Stimulated activated CD8-positive, alpha-beta memory T cell treated with anti-CD3 and anti-CD28 coated beads, Interleukin-15, amount 100 ng/mL, for 48 hours (primary cell): Measurements from ENCODE around the gene URAD.
"Not testable (repeated sequence)": the region's sequence is repeated elsewhere in the genome, so short reads cannot be mapped to it uniquely, and the experiment has no call there.

Source experiments
- DNase-seq, 2 donors: peaks; one replicate each; pipeline ENCODE4 v3.0.0-alpha.2; 2020; ENCODE audit warnings: low read depth in 2 of 2

URAD gene

DNA sequence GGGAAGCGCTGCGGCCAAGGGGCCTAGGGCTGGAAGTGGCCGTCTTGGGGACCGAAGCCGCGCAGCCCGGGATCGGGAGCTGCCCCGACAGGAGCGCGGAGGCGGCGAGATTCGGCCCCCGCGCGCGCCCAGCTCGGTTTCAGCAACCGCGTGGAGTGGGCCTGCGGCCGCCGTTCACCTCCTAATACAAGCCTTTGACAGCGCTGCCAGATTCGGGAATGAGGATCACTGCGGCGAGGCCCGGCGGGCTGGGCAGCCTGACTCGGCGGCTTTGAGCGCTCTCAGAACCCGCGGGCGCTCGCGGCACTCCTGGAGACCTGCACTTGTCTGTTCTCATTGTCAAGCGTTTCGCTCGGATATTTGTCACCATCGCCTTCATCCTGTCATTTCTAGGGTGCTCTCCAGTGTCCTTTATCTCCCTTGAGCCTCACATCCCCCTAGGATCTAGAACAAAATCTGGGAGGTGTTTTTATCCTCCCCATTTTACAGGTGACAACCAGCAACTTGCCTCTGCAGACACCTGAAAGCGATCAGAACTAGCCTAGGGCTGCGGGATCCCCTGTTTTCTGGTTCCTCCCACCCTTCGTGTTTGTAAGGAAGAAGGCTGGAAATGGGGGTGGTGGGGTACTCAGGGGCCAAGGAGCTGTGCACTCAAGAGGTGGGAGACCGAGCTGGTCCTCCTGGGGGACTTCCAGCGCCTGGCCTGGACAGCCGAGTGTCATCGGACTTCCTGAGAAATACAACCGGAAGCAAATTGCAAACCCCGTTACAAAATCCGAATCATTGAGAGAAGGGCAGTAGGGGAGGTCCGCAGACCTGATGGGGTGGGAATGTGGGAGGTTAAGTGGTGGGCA lies 17.9 kb downstream of the URAD start:
- DNase-seq, result no peak

DNA sequence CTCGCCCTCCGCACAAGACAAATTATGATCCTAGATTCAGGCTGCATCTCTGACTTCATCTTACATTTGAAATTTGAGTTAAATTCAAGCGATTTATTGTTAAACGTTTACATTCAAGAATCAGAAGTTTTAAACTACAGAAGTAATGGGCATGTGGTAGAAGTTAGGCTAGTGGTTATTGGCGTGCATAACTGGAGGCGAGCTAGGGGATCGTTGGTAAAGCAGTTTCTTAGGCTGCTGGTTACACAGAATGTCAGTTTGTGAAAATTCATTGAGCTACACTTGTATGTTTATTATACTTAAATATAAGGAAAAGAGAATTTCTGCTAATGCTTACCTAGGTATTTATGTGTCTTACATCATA lies 18.6 kb downstream of the URAD start:
- DNase-seq, result no peak

DNA sequence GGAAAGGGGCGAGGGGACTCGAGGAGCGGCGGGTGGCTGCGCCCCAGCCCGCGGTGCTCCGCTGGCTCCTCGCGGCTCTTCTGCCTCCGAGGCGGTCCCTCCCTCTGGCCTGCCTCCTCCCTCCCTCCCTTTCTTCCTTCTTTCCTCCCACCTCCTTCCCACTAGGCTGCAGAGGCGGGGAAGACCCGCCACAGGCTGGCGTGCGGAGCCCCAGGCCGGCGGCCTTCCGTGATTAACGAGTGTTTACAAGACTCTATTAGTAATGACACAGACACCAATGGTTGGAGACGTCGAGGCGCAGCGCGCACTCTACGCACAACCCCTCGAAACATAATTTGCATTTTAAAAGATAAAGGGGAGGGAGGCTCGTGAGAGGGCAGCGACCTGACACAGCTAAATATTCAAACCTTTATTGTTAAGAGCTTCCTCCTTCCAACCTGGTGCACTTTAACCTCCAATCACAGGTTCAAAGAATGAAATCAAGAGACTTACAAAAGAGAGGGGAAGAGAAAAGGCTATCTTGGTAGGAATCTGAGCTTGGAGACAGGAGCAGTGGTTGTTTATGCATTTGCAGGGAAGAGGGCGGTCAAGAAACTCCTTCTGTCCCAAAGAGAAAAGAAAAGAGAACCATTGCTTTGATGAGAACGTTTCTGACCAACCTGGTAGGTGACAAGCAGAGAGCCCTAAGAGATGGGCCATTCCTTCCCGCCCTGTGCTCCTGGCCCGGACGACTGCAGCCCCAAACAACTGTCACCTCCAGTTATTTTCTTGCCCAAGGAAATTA lies 19.2 kb downstream of the URAD start, which contains the start of gene CDX2:
Gene CDX2, minus strand, starts transcription at position 234 of the 784 bp plus-strand sequence. CDS start 309 bp downstream, outside the sequence.
- DNase-seq, result no peak

DNA sequence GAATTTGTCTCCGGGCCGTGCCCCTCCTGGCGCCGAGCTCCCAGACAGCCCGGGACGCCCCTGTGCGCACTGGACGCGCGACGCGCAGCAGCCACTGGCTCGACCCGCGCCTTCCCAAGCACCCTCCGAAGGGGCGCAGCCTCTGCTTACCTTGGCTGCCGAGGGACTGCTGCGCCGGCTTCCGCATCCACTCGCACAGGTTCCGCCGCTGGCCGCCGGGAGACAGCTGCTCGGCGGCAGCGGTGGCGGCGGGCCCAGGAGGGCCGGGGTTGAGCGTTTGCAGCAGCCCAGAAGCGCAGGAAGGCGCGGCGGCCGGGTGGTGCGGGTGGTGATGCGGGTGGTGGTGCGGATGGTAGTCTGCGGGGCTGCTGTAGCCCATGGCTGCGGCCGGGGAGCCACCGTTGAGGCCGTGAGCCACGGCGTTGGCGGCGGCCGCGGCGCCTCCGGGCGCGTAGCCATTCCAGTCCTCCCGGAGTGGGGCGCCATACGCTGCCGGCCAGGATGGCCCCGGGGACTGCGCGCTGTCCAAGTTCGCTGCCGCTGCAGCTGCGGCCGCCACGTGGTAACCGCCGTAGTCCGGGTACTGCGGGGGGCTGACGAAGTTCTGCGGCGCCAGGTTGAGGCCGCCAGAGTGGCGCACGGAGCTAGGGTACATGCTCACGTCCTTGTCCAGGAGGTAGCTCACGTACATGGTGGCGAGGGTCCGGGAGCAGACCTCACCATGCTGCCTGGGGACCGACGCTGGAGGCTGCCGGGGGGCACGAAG lies 20.0 kb downstream of the URAD start:
- DNase-seq, result no peak

DNA sequence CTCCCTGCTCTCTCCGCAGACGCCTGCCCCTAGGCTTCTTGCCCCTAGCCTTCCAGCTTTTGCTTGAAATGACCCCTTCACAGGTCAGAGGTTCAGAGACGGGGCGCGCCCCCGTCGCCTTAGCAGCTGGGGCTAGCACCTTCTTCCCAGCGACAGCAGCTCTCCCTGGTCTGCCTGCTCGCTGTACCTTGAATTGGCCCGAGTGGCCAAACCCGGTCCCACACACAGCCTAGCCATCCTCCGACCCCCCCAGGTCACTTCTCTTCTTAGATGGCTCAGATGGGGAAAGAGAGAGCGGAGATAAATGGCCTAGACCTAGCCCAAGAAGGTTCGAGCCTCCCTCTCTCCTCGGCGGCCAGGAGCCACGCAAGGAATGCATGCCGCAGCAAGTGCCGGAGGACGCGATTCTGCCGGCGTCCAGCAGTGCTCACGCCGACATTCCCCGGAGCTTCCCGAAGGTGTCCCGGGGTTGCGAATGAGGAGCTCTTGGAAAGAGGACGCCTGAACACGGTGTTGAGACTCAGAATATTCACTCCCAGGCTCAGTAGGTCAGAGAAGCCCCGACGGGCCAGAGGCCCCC lies 20.7 kb downstream of the URAD start:
- no peak for DNase-seq

DNA sequence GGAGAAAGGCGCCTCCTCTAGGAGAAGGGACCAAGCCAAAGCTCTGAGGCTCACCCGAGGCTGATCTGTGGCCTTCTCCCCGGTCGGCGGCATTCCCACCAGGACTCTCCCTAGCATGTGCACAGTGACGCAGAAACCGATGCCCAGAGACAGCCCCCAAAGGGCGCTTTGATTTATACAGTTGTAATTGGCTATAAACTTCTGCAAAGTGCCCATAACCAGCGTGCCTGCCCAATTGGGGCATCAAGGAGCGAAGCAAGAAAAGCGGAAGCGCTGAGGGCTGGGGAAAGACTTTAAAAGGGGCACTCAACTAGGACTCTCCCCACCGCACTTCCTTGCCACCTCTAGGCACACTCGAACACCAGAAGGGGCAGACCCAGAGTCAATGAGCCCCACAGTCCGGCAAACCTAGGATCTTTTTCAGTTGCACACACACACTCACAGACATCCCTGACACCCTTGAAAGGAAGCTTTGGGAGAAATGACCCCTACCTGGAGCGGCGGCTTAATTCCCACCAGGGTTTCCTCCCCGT lies 21.2 kb downstream of the URAD start:
- no peak for DNase-seq

DNA sequence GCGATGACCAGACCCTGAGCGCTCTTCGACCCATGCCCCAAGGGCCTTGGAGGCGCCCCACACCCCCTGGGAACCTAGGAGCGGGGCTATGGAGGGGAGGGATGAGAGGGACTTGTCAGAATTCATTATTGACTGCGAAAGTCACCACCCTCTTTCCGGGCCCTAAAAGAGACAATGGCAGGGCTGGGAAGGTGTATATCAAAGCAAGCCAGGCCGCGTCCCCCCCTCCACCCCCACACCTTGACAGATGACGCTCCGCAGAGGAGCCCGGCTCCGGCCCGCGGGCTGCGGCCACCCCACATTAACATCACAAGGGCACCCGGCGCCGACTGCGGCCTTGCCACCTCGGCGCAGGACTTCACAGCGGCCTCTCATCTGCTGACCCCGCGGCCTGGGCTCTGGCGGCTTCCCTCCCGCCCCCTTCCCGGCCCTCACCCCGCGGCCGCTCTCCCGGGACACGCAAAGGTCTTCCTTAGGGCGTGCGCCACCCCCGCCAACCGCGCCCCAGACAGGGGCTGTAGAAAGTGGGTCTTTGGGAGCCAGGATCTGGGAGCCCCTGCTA lies 21.8 kb downstream of the URAD start:
- DNase-seq, result no peak

DNA sequence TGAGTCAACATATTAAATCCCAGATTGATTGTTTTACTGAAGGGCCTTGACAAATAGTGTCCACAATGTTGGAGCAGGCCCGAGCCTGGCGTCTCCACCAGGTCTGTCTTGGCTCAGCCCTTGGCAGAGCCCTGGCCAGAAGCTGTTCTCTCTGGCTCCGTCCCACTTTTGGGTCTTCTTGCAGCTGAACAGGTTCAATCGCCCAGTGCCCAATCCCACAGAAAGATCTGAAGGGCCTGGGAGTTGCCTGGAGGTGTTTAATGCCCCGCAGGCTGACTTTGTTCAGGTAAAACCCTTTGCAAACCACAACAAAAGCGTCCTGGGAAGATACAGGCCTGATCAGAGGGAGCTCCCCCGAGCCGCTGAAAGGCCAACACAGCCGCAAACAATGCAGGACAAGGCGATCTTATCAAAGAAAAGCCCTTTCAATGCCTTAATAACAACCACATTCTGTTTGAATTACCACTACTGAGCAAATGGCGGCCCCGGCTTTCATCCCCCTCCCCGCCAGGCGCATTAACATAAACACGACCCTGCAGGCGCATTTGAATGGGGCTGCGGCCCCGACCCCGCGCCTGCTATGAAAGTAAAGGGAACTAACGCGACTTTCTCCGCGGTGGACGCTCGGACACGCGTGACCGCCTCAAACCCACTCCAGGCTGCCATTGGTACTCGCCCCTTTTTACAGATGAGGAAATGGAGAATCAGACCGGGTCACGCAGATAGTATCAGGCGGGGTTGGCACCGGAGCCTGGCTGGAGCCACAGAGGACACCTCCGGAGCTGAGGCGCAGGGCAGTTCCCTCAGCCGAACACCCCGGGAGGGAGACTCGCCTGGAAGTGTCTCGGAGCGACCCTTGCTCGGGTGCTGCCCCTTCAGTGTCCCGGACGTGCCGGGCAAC lies 22.5 kb downstream of the URAD start:
- no peak for DNase-seq

DNA sequence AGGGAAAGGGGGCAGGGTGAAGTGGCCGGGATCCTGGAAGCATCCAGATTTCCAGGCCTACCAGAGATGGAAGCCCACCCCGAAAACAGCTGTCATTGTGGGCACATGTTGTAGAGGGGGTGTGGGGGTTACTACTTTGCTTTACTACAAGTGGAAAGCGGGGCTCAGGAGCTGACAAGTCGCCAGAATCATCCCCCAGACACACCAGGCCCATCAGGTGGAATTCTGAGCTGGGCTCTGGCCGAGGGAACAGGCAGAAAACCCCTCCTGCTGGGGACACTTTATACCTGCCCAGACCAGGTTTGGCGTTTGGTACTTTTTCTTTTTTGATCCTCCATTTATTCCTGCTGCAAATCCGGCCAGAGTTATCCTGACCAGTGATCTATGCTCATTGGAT lies 23.2 kb downstream of the URAD start:
- no peak for DNase-seq

DNA sequence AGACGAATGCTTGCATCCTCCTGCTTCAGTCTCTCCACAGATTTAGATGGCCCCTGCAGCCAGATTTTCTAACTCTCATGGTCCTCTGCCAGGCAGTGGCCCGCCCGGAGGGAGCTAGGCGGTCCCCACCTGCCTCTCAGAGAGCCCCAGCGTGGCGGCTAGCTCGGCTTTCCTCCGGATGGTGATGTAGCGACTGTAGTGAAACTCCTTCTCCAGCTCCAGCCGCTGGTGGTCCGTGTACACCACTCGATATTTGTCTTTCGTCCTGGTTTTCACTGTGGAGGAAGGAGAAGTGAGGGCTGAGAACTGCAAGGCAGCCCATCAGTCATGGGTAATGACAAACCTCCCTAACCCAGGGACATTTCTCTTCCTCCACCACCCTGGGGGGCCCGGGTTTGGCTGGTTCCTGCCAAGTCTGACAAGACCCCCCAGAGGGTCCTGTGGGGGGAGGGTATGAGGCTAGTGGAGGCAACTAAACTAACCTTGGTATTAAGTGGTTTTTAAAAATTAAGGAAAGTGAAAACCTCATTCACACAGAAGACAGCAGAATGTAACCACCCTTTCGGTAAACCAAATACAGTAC lies 23.7 kb downstream of the URAD start:
- DNase-seq, result no peak

DNA sequence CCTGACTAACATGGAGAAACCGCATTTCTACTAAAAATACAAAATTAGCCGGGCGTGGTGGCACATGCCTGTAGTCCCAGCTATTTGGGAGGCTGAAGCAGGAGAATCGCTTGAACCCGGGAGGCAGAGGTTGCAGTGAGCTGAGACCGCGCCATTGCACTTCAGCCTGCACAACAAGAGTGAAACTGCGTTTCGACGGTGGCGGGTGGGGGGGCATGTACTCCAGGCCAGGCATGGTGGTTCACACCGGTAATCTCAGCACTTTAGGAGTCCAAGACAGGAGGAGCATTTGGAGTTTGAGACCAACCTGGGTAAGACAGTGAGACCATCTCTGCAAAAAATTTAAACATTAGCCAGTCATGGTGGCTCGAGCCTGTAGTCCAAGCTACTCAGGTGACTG lies 24.3 kb downstream of the URAD start:
- DNase-seq, result not testable (repeated sequence)

DNA sequence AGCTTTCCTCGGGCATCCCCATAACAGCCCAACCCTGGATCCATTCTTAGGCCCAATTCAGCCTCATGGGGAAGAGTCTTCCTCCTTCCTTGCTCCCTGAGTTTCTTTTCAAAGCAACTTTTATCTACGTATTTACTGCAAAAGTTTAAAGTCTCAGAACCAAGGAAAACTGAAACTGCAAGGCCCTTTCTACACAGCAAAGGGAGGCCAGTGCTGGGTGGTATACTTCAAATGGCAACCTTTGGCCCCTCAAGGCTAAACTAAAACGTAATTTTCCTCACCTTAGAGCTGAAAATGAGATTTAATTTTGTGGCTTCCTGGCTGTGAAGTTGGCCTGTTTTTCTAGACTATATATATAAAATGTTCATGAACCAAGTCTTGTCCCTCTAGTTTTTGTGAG lies 25.0 kb downstream of the URAD start:
- DNase-seq, result no peak

DNA sequence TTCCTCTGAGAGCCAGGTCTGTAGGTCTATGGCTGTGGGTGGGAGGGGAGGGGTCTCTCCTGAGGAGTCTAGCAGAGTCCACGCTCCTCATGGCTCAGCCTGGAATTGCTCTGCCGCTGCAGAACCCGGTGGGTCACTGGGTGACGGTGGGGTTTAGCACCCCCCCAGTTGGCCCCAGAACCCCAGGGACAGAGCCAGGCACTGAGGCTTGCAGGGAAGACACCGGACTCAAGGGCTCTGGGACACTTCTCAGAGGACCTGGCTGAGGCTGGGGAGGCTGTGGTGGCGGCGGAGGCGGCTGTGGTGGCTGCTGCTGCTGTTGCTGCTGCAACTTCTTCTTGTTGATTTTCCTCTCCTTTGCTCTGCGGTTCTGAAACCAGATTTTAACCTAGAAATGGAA lies 25.5 kb downstream of the URAD start:
- DNase-seq, result no peak

DNA sequence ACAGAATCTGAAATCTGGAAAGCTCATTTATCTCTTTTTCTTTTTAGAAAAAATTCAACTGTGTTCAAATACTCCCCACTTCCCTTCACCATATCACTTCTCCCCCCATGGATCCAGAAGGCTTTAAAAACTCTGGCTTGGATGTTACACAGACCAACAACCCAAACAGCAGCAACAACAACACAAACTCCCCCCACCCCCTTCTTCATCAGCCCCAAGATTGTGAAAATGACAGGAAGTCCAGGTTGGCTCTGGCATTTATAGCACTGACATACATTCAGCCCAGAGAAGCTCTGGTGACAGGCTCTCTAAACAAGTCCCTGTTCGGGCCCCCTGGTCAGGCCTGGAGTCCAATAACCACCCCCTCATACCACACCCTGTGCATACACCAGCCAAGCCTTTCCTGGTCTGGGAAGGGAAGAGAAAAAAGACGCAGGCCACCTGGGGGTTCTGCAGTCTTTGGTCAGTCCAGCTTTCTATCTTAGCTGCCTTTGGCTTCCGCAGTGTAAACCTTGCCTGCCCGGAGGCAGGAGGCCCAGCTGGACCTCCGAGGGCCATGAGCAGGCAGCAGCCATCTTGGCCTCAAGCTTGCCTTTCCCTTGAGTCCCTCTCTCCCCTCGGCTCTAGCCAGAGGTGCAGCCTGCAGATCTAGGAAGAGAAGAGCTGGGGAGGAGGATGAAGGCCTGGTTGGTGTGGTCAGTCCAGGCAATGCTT lies 26.2 kb downstream of the URAD start:
- DNase-seq, result no peak

DNA sequence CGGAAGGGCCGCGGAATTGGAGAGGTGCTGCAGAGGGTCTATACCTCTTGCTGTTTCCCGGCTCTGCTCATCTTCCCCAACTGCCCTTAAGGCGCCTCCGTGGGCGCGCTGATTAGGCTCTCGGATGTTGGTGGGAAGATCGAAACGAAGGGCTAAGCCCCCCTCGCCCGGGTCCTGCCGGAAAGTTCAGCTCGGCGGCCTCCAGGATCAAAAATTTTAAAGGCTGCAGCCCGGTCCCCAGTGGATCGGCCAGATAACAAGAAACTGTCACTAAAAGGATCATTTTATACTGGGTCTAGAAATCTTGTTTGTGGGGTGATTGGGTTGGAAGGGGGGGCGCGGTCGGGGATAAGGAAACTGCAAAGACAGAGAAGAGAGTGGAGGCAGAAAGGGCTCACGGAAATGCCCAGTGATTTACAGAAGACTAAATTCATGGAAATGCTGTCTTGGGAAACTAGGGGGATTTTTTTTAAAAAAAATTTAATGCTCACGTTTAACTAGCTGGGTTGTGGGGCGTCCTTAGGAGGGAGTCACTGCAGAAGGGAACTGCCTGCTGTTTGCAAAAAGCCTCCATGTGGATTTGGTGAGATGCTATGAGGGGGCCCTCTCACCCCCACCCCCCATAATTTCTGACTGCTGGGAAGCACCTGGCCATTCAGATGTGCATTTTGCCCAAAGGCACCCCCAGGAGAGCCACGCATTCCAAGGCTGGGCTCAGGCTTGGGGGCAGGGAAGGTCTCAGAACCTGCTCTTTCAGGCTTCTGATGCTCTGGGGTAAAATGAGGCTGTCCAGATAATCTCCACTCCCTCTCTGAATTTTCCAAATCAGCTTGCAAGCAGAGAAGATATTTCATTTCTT lies 27.0 kb downstream of the URAD start:
- DNase-seq, result no peak

DNA sequence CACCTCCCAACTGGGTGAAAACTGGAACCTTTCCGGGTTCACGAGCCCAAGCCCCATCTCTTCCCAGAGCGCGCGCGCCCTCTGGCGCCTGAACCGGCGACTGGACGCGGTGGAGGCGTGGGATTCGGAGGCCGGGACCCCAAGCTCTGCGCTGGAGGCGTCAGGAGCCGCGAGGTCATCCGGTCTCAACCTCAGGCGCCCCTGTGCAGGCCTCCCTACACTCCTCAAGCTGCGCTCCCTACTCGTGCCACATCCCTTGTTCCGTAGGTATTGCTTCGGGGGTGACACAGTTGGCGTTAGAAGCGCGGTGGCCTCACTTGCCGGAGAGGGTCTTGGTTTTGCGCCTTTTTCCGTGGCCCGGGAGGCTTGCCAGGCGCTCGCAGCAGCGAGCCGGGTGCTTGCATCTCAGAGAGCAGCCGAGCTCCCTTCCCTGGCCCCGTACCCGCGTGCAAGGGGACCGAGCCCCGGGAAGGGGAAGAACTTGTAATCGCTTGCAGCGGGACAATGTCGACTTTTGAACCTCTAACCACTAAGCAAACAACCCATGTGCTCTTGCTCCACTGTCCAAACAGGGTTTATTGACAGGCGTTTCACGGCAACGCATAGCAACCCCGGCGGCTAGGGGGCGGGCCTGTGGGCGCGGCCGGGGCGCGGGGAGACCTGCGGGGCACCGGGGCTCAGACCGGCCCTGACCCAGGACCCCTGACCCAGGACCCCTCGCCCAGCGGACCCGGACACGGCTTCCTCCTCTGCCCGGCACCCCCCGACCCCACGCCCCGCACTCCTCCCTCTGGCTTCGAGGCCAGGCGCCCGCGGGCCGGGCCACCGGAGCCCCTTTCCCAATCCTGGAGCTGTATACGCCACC lies 27.9 kb downstream of the URAD start:
- peak in 1 of 2 donors; percentile 21 for DNase-seq

DNA sequence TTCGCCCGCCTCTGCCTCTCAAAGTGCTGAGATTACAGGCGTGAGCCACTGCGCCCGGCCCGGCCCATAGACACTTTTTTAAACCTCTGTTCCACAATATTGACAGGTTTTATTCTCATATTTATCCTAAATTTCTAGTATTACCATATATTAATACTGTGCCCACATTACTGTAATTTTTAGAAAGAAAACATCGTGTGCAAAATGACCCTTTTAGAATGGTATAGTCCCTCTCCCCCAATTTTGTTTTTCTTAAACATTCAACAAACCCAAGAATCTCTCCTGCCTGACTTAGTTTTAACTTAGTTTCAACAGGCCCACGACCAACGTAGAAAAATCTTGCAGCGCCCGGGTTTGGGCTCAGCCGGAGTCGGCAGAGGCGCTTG lies 28.5 kb downstream of the URAD start:
- no peak for DNase-seq
